ENCODE results near the gene KEL. TPM values are rescaled to one million over a fixed set of nuclear protein-coding genes. Genes with fewer than 3 reads are reported as not detected.

KEL gene
- total RNA-seq, 2 donors from 2014 or later, result 0.09 to 61.5 TPM

DNA sequence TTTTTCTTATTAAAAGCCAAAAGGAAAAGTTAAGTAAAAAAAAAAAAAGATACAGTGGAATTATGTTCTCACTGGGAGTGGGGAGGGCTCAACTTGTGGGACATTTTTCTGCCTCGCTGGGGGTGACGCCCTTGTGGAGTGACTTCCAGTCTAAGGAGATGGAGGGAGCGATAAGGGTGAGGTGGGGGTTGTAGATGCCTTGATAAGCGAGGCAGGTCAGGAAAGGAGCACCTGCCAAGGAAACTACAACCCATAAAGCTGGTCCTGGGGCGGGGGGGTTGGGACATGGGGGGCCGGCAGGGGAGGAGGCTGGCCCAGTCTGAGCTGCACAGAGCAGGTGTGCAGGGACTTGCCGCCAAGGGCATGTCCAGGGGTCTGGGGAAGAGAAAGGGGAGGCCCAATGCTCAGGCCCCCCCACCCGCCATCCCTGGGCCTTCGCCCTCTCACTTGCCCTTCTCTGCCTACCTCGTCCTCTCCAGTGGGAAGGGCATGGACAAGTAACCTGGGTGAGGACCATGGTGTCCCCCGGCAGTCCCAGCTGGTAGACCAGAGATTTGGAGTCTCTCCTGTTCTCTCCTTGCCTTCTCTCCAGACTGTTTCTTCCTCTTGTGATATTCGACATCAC is 26.1 kb downstream of the KEL start:
- Histone ChIP-seq H3K9me3 (no peaks in the 10 kb centered on the region), H3K4me1 (replicated peaks) (no peaks in the 10 kb centered on the region), H3K27ac (no peak overlapping the region), H3K36me3 (no peaks in the 10 kb centered on the region), H3K4me3 (no peak overlapping the region), H3K27me3 (replicated peaks; ENCODE audit: insufficient read depth) (no peaks in the 10 kb centered on the region)
- TF ChIP-seq POLR2AphosphoS5 (IDR thresholded peaks at IDR 0.05), result no peak
- TF ChIP-seq, protein P1, sequence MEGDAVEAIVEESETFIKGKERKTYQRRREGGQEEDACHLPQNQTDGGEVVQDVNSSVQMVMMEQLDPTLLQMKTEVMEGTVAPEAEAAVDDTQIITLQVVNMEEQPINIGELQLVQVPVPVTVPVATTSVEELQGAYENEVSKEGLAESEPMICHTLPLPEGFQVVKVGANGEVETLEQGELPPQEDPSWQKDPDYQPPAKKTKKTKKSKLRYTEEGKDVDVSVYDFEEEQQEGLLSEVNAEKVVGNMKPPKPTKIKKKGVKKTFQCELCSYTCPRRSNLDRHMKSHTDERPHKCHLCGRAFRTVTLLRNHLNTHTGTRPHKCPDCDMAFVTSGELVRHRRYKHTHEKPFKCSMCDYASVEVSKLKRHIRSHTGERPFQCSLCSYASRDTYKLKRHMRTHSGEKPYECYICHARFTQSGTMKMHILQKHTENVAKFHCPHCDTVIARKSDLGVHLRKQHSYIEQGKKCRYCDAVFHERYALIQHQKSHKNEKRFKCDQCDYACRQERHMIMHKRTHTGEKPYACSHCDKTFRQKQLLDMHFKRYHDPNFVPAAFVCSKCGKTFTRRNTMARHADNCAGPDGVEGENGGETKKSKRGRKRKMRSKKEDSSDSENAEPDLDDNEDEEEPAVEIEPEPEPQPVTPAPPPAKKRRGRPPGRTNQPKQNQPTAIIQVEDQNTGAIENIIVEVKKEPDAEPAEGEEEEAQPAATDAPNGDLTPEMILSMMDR (IDR thresholded peaks at IDR 0.05), result no peak
- no peak for TF ChIP-seq POLR2A (IDR thresholded peaks at IDR 0.05)
- 70% methylated on average over 12 of the region's 12 CpGs for WGBS
- no peak for DNase-seq (ENCODE audit: low spot score)
- intact Hi-C loops (cut with DNase I), result no loop called here

- no peak overlapping the region for H3K4me3 ChIP-seq
- H3K36me3 ChIP-seq, result no peaks in the 10 kb centered on the region
- H3K4me1 ChIP-seq (replicated peaks), result no peaks in the 10 kb centered on the region
- DNase-seq (ENCODE audit: low spot score), result no peak
- no peak overlapping the region for H3K27ac ChIP-seq
- H3K9me3 ChIP-seq, result no peaks in the 10 kb centered on the region
- intact Hi-C loops (cut with DNase I), result no loop called here
- WGBS, result 80% methylated on average over 12 of the region's 12 CpGs
- no peaks in the 10 kb centered on the region for H3K27me3 ChIP-seq (replicated peaks; ENCODE audit: insufficient read depth)
- TF ChIP-seq, protein P1 (IDR thresholded peaks at IDR 0.05), result no peak
- TF ChIP-seq POLR2A (IDR thresholded peaks at IDR 0.05) (no peak), POLR2AphosphoS5 (IDR thresholded peaks at IDR 0.05) (no peak)
Measured at GRCh38 chr7:142934056-142934455, 28.1 kb downstream of the KEL start.

DNA sequence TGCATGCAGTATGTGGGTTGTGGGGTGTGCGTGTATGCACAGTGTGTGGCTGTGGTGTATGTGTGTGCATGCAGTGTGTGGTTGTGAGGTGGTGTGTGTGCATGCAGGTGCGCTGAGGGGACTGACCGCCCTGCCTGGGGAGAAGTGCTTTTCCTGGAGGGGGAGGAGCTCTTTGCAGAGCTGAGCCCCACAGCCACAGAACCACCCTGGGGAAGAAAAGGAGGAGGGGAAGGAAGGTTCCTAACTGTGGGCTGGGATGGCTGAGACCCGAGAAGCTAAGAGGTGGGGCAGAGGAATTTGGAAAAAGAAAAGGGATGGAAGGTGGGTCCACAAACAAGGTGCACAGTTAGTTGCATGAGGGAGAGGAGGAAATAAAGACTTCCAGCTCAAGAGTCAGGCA is 28.5 kb downstream of the KEL start, which contains the start of gene TRPV5:
TSS of gene TRPV5 (minus strand) at position 123 of the 400 bp plus-strand sequence. CDS start 287 bp downstream, outside the sequence.
- DNase-seq (ENCODE audit: low spot score), result no peak
- Histone ChIP-seq H3K36me3 (no peaks in the 10 kb centered on the region), H3K4me3 (no peak within 1 kb of the TSS), H3K9me3 (no peaks in the 10 kb centered on the region), H3K27me3 (replicated peaks; ENCODE audit: insufficient read depth) (no peaks in the 10 kb centered on the region), H3K4me1 (replicated peaks) (no peaks in the 10 kb centered on the region), H3K27ac (no peak within 1 kb of the TSS)
- 71% methylated on average over 4 of the region's 4 CpGs for WGBS
- TF ChIP-seq, protein P1 (IDR thresholded peaks at IDR 0.05), result no peak
- TF ChIP-seq POLR2A (IDR thresholded peaks at IDR 0.05) (no peak), POLR2AphosphoS5 (IDR thresholded peaks at IDR 0.05) (no peak)
- intact Hi-C loops (cut with DNase I), result no loop called here

- Histone ChIP-seq H3K9me3 (no peaks in the 10 kb centered on the region), H3K4me1 (replicated peaks) (no peaks in the 10 kb centered on the region), H3K4me3 (no peak overlapping the region), H3K27me3 (replicated peaks; ENCODE audit: insufficient read depth) (no peaks in the 10 kb centered on the region), H3K27ac (no peak overlapping the region), H3K36me3 (no peaks in the 10 kb centered on the region)
- intact Hi-C loops (cut with DNase I), result no loop called here
- WGBS, result 92% methylated on average over 7 of the region's 7 CpGs
- no peak for DNase-seq (ENCODE audit: low spot score)
- TF ChIP-seq POLR2AphosphoS5 (IDR thresholded peaks at IDR 0.05) (no peak), POLR2A (IDR thresholded peaks at IDR 0.05) (no peak)
- TF ChIP-seq, protein P1 (IDR thresholded peaks at IDR 0.05), result no peak
Measured at GRCh38 chr7:142933092-142933475, 29.1 kb downstream of the KEL start.

DNA sequence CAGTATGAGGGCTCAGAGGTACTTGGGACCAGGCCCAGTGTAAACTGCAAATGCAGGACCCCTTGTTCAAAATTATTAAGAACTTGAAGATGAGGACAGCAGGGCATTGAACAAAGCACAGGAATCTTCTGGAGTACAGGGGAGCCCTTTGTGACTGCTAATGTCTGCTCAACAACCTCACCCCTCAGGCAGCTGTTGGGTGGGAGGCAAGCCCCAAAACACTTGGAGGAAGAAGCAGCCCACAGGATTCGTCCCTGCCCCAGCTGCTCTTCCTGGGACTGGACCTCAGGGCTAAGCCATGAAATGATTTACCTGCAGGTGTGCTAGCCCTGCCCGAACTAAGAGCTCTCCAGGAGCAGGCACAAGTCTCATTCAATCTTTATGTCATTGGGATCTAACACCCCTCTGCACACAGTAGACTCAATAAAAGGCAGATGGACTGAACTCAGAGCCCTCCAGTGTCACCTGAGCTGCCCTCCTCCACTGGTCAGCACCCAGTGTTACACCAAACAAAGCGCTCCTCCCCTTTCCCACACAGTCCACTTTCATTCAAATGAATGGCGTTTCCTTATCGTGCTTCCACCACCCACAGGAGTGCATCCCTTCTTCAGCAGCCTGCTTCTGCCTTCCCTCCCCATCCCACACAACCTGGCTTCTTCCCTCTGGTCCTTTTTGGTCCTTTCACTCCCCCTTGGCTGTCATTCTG is 29.6 kb downstream of the KEL start:
- DNase-seq (ENCODE audit: low spot score), result no peak
- Histone ChIP-seq H3K9me3 (no peaks in the 10 kb centered on the region), H3K4me1 (replicated peaks) (no peaks in the 10 kb centered on the region), H3K4me3 (no peak overlapping the region), H3K27me3 (replicated peaks; ENCODE audit: insufficient read depth) (no peaks in the 10 kb centered on the region), H3K36me3 (no peaks in the 10 kb centered on the region), H3K27ac (no peak overlapping the region)
- intact Hi-C loops (cut with DNase I), result no loop called here
- TF ChIP-seq POLR2AphosphoS5 (IDR thresholded peaks at IDR 0.05), result no peak
- TF ChIP-seq POLR2A (IDR thresholded peaks at IDR 0.05), result no peak
- TF ChIP-seq, protein P1 (IDR thresholded peaks at IDR 0.05), result no peak
- WGBS, result 54% methylated on average over 5 of the region's 5 CpGs
